Measurements from ENCODE around the gene IPO11.

IPO11 gene

DNA sequence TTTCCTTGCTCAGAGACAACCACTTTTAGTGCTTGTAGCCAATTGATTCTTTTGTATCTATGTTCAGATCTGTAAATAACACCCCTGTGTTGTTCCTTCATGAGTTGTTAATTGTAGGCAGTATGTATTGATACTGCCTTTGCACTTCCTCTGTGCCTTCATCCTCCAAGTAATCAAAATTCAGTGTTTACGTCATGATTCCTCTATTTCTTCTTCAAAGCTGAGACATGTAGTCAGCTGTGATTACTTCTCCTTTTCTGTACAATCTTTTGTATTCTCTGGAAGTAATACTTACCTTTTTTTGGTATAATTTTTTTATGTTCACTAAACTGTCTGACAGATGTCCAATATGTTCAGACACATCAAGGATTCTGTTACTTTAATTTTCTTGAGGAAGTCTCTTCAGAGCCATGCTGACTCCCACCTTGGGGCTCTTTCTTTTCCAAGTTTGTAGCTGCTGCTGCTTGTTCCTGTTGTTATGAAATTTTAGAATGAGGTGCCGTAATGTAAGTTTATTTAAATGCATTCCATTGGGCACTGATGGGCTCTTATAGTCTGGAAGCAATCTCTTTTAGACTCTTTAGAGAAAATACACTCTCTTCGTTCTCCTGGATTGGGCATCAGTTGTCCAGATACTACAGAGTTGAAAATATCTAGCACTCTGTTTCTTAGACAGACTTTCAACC, 135.5 kb downstream of the IPO11 start:
- no peaks in the 10 kb centered on the region for H4K20me1 ChIP-seq (ENCODE audit: low read depth, low read length)
- no peaks in the 10 kb centered on the region for H3K79me2 ChIP-seq (ENCODE audit: insufficient read depth, low read length)
- H3K4me3 ChIP-seq (ENCODE audit: insufficient read depth, low read length, poor library complexity, severe bottlenecking) = no peak overlapping the region
- H2AFZ ChIP-seq (ENCODE audit: low read depth, low read length, severe bottlenecking) = no peak overlapping the region
- TF ChIP-seq EZH2phosphoT487 (conservative IDR thresholded peaks at IDR 0.05; ENCODE audit: low read length) = no peak
- TF ChIP-seq, protein P1, sequence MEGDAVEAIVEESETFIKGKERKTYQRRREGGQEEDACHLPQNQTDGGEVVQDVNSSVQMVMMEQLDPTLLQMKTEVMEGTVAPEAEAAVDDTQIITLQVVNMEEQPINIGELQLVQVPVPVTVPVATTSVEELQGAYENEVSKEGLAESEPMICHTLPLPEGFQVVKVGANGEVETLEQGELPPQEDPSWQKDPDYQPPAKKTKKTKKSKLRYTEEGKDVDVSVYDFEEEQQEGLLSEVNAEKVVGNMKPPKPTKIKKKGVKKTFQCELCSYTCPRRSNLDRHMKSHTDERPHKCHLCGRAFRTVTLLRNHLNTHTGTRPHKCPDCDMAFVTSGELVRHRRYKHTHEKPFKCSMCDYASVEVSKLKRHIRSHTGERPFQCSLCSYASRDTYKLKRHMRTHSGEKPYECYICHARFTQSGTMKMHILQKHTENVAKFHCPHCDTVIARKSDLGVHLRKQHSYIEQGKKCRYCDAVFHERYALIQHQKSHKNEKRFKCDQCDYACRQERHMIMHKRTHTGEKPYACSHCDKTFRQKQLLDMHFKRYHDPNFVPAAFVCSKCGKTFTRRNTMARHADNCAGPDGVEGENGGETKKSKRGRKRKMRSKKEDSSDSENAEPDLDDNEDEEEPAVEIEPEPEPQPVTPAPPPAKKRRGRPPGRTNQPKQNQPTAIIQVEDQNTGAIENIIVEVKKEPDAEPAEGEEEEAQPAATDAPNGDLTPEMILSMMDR (IDR thresholded peaks at IDR 0.05; ENCODE audit: insufficient read depth, low read length, poor library complexity, severe bottlenecking) = no peak
- no peak overlapping the region for H3K4me2 ChIP-seq (ENCODE audit: low read depth, low read length, poor library complexity, severe bottlenecking)
- no peaks in the 10 kb centered on the region for H3K9me2 ChIP-seq (replicated peaks; ENCODE audit: insufficient read depth, low read length)
- no peak overlapping the region for H3K9ac ChIP-seq (ENCODE audit: low read length)
- H3K36me3 ChIP-seq (ENCODE audit: low read length) = 0 out of 2 replicates have a peak, but pooled peaks cover 3% of the 10 kb centered on the region
- H3K27ac ChIP-seq (ENCODE audit: low read depth, low read length) = no peak overlapping the region
- no peaks in the 10 kb centered on the region for H3K9me3 ChIP-seq (ENCODE audit: insufficient read depth, low read length)
- no peaks in the 10 kb centered on the region for H3K27me3 ChIP-seq (ENCODE audit: low read length)
- no peaks in the 10 kb centered on the region; the same call in 1 of the 2 replicates for H3F3A ChIP-seq (ENCODE audit: insufficient read depth)

DNA sequence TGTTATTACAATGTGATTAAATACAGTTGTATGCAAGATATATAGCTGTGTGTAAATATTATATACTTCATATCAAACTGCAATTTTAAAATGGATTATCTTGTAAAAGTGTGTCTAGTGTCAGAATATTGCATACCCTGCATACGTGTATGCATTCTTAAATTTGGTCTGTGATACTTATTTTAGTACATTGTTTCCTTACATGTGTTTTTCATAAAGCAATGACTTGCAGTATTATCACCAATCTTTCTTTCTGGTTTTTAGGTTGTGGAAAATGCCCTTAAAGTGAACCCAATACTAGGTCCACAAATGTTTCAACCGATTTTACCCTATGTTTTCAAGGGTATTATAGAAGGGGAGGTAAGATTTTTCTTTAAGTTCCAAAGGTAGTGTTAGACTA, 137.5 kb downstream of the IPO11 start:
- no peak overlapping the region for H3K4me2 ChIP-seq (ENCODE audit: low read depth, low read length, poor library complexity, severe bottlenecking)
- TF ChIP-seq EZH2phosphoT487 (conservative IDR thresholded peaks at IDR 0.05; ENCODE audit: low read length) = no peak
- no peaks in the 10 kb centered on the region for H4K20me1 ChIP-seq (ENCODE audit: low read depth, low read length)
- no peaks in the 10 kb centered on the region; the same call in 1 of the 2 replicates for H3F3A ChIP-seq (ENCODE audit: insufficient read depth)
- H3K27me3 ChIP-seq (ENCODE audit: low read length) = no peaks in the 10 kb centered on the region
- no peak overlapping the region for H3K4me3 ChIP-seq (ENCODE audit: insufficient read depth, low read length, poor library complexity, severe bottlenecking)
- H3K9me3 ChIP-seq (ENCODE audit: insufficient read depth, low read length) = no peaks in the 10 kb centered on the region
- H3K27ac ChIP-seq (ENCODE audit: low read depth, low read length) = no peak overlapping the region
- no peaks in the 10 kb centered on the region for H3K9me2 ChIP-seq (replicated peaks; ENCODE audit: insufficient read depth, low read length)
- no peak overlapping the region for H2AFZ ChIP-seq (ENCODE audit: low read depth, low read length, severe bottlenecking)
- H3K9ac ChIP-seq (ENCODE audit: low read length) = no peak overlapping the region
- no peaks in the 10 kb centered on the region for H3K79me2 ChIP-seq (ENCODE audit: insufficient read depth, low read length)
- H3K36me3 ChIP-seq (ENCODE audit: low read length) = 0 out of 2 replicates have a peak, but pooled peaks cover 3% of the 10 kb centered on the region

DNA sequence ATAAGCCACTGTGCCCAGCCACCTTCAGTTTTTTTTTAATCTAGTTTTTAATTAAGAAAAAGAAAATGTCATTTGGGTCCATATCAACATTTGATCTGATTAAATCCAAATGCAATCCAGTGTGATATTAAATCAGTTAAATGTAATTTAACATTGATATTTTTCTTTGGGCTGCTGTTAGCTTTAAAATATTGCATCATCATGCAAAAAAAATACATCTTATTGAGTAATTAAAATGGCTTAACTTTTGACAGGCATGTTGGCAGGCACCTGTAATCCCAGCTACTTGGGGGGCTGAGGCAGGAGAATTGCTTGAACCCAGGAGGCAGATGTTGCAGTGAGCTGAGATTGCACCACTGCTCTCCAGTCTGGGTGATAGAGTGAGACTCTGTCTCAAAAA, 143.4 kb downstream of the IPO11 start:
- no peaks in the 10 kb centered on the region; the same call in 1 of the 2 replicates for H3F3A ChIP-seq (ENCODE audit: insufficient read depth)
- no peaks in the 10 kb centered on the region for H3K9me2 ChIP-seq (replicated peaks; ENCODE audit: insufficient read depth, low read length)
- H4K20me1 ChIP-seq (ENCODE audit: low read depth, low read length) = no peaks in the 10 kb centered on the region
- no peak overlapping the region for H2AFZ ChIP-seq (ENCODE audit: low read depth, low read length, severe bottlenecking)
- H3K27ac ChIP-seq (ENCODE audit: low read depth, low read length) = no peak overlapping the region
- H3K4me3 ChIP-seq (ENCODE audit: insufficient read depth, low read length, poor library complexity, severe bottlenecking) = no peak overlapping the region
- H3K36me3 ChIP-seq (ENCODE audit: low read length) = peaks cover 8% of the 10 kb centered on the region; the same call in 1 of the 2 replicates
- no peak for TF ChIP-seq EZH2phosphoT487 (conservative IDR thresholded peaks at IDR 0.05; ENCODE audit: low read length)
- TF ChIP-seq, protein P1 (IDR thresholded peaks at IDR 0.05; ENCODE audit: insufficient read depth, low read length, poor library complexity, severe bottlenecking) = no peak
- no peaks in the 10 kb centered on the region for H3K27me3 ChIP-seq (ENCODE audit: low read length)
- no peak overlapping the region for H3K4me2 ChIP-seq (ENCODE audit: low read depth, low read length, poor library complexity, severe bottlenecking)
- H3K9me3 ChIP-seq (ENCODE audit: insufficient read depth, low read length) = no peaks in the 10 kb centered on the region
- no peak overlapping the region for H3K9ac ChIP-seq (ENCODE audit: low read length)
- H3K79me2 ChIP-seq (ENCODE audit: insufficient read depth, low read length) = no peaks in the 10 kb centered on the region

DNA sequence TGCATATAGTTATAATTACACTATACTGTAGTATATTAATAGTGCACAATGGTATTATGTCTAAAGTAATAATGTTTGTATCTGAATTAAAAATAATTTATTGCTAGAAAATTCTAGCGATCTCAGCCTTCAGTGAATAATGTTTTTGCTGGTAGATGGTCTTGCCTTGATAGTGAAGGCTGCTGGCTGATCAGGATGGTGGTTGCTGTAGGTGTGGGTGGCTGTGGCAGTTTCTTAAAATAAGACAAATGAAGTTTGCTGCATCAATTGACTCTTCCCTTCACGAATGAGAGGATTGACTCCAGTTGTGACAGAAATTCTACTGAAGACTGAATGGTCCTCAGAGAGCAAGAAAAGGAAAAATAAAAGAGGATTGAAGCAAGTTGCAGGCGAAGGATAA, 146.4 kb downstream of the IPO11 start:
- no peaks in the 10 kb centered on the region for H3K9me3 ChIP-seq (ENCODE audit: insufficient read depth, low read length)
- no peaks in the 10 kb centered on the region for H3K79me2 ChIP-seq (ENCODE audit: insufficient read depth, low read length)
- no peak overlapping the region for H3K4me3 ChIP-seq (ENCODE audit: insufficient read depth, low read length, poor library complexity, severe bottlenecking)
- H3K9me2 ChIP-seq (replicated peaks; ENCODE audit: insufficient read depth, low read length) = no peaks in the 10 kb centered on the region
- TF ChIP-seq EZH2phosphoT487 (conservative IDR thresholded peaks at IDR 0.05; ENCODE audit: low read length) = no peak
- TF ChIP-seq, protein P1 (IDR thresholded peaks at IDR 0.05; ENCODE audit: insufficient read depth, low read length, poor library complexity, severe bottlenecking) = no peak
- H3K4me2 ChIP-seq (ENCODE audit: low read depth, low read length, poor library complexity, severe bottlenecking) = no peak overlapping the region
- H3K9ac ChIP-seq (ENCODE audit: low read length) = no peak overlapping the region
- H3K27me3 ChIP-seq (ENCODE audit: low read length) = no peaks in the 10 kb centered on the region
- no peaks in the 10 kb centered on the region for H3F3A ChIP-seq (ENCODE audit: insufficient read depth)
- H2AFZ ChIP-seq (ENCODE audit: low read depth, low read length, severe bottlenecking) = no peak overlapping the region
- no peaks in the 10 kb centered on the region for H4K20me1 ChIP-seq (ENCODE audit: low read depth, low read length)
- no peak overlapping the region for H3K27ac ChIP-seq (ENCODE audit: low read depth, low read length)
- H3K36me3 ChIP-seq (ENCODE audit: low read length) = peaks cover 5% of the 10 kb centered on the region; the same call in 1 of the 2 replicates
